ENCODE data around the gene KRTAP10-9. TPM values are rescaled to one million over a fixed set of nuclear protein-coding genes. Genes with fewer than 3 reads are reported as not detected.
"Not testable (repeated sequence)": the region's sequence is repeated elsewhere in the genome, so short reads cannot be mapped to it uniquely, and the experiment has no call there.

The KRTAP10-9 gene
- polyA plus RNA-seq, 1 donor (not counting 4 experiments of a cell fraction or from before 2014, with no cell fraction given) = not detected

- Histone ChIP-seq H3K4me3 (ENCODE audit: control insufficient read depth in 2 of 3, extremely low read depth in 1 of 3, insufficient read depth in 2 of 3, low read depth in 1 of 3, low read length in 3 of 3) (no peak overlapping the region), H3K9me3 (ENCODE audit: control insufficient read depth, low read depth, low read length) (no peaks in the 10 kb centered on the region), H3K79me2 (ENCODE audit: control insufficient read depth, insufficient read depth, low read length) (no peaks in the 10 kb centered on the region), H3K4me2 (ENCODE audit: control insufficient read depth, extremely low read depth, insufficient read depth, low read depth, low read length) (no peak overlapping the region), H3K9ac (ENCODE audit: control insufficient read depth, extremely low read depth, insufficient read depth, low read length) (no peak overlapping the region), H3K4me1 (ENCODE audit: control insufficient read depth, extremely low read depth, insufficient read depth, low read length) (no peaks in the 10 kb centered on the region), H3K9me1 (ENCODE audit: control insufficient read depth, extremely low read depth, insufficient read depth, low read length) (no peaks in the 10 kb centered on the region), H3K36me3 (ENCODE audit: control insufficient read depth in 2 of 2, extremely low read depth in 1 of 2, insufficient read depth in 2 of 2, low read length in 2 of 2) (no peaks in the 10 kb centered on the region), H4K20me1 (ENCODE audit: control insufficient read depth, extremely low read depth, insufficient read depth, low read length) (no peaks in the 10 kb centered on the region), H3K27me3 (ENCODE audit: control insufficient read depth, extremely low read depth, insufficient read depth, low read length) (no peaks in the 10 kb centered on the region), H2AFZ (ENCODE audit: control insufficient read depth, low read length) (no peak overlapping the region), H3K27ac (ENCODE audit: control insufficient read depth, insufficient read depth, low read length) (no peak overlapping the region)
- FAIRE-seq (no peak), DNase-seq (ENCODE audit: low read depth, low spot score) (no peak)
- TF ChIP-seq CTCF (optimal IDR thresholded peaks at IDR 0.05 in 1 of 3, IDR thresholded peaks at IDR 0.05 in 1 of 3, conservative IDR thresholded peaks at IDR 0.05 in 1 of 3; ENCODE audit: extremely low read depth in 1 of 3, insufficient read depth in 2 of 3, low read length in 3 of 3) (no peak), EZH2 (IDR thresholded peaks at IDR 0.05; ENCODE audit: low read length) (no peak)
- dilution Hi-C loops (cut with MboI; ENCODE audit: extremely low pct_ligation_motif_present, low sequenced_read_pairs) = no loop called here
Observed at GRCh38 chr21:44658541-44658910, 31.6 kb downstream of the KRTAP10-9 start.

GRCh38 chr21:44658913-44659595, 32.2 kb downstream of the KRTAP10-9 start:
- Histone ChIP-seq H3K9me1 (ENCODE audit: control insufficient read depth, extremely low read depth, insufficient read depth, low read length) (no peaks in the 10 kb centered on the region), H3K4me2 (ENCODE audit: control insufficient read depth, extremely low read depth, insufficient read depth, low read depth, low read length) (no peak overlapping the region), H3K9ac (ENCODE audit: control insufficient read depth, extremely low read depth, insufficient read depth, low read length) (no peak overlapping the region), H3K79me2 (ENCODE audit: control insufficient read depth, insufficient read depth, low read length) (no peaks in the 10 kb centered on the region), H3K4me1 (ENCODE audit: control insufficient read depth, extremely low read depth, insufficient read depth, low read length) (no peaks in the 10 kb centered on the region), H3K27me3 (ENCODE audit: control insufficient read depth, extremely low read depth, insufficient read depth, low read length) (no peaks in the 10 kb centered on the region), H3K36me3 (ENCODE audit: control insufficient read depth in 2 of 2, extremely low read depth in 1 of 2, insufficient read depth in 2 of 2, low read length in 2 of 2) (no peaks in the 10 kb centered on the region), H3K27ac (ENCODE audit: control insufficient read depth, insufficient read depth, low read length) (no peak overlapping the region), H2AFZ (ENCODE audit: control insufficient read depth, low read length) (no peak overlapping the region), H4K20me1 (ENCODE audit: control insufficient read depth, extremely low read depth, insufficient read depth, low read length) (no peaks in the 10 kb centered on the region), H3K9me3 (ENCODE audit: control insufficient read depth, low read depth, low read length) (no peaks in the 10 kb centered on the region), H3K4me3 (ENCODE audit: control insufficient read depth in 2 of 3, extremely low read depth in 1 of 3, insufficient read depth in 2 of 3, low read depth in 1 of 3, low read length in 3 of 3) (no peak overlapping the region)
- dilution Hi-C loops (cut with MboI; ENCODE audit: extremely low pct_ligation_motif_present, low sequenced_read_pairs) = no loop called here
- no peak for DNase-seq (ENCODE audit: low read depth, low spot score)
- no peak for FAIRE-seq
- TF ChIP-seq CTCF (optimal IDR thresholded peaks at IDR 0.05 in 1 of 3, IDR thresholded peaks at IDR 0.05 in 1 of 3, conservative IDR thresholded peaks at IDR 0.05 in 1 of 3; ENCODE audit: extremely low read depth in 1 of 3, insufficient read depth in 2 of 3, low read length in 3 of 3) (no peak), EZH2 (IDR thresholded peaks at IDR 0.05; ENCODE audit: low read length) (no peak)

GRCh38 chr21:44661567-44661966, 34.7 kb downstream of the KRTAP10-9 start:
- H4K20me1 ChIP-seq (ENCODE audit: control insufficient read depth, extremely low read depth, insufficient read depth, low read length); DNase-seq (ENCODE audit: low read depth, low spot score); H3K4me1 ChIP-seq (ENCODE audit: control insufficient read depth, extremely low read depth, insufficient read depth, low read length); H3K27ac ChIP-seq (ENCODE audit: control insufficient read depth, insufficient read depth, low read length); H3K4me3 ChIP-seq (ENCODE audit: control insufficient read depth in 2 of 3, extremely low read depth in 1 of 3, insufficient read depth in 2 of 3, low read depth in 1 of 3, low read length in 3 of 3); H3K9me1 ChIP-seq (ENCODE audit: control insufficient read depth, extremely low read depth, insufficient read depth, low read length); H3K9me3 ChIP-seq (ENCODE audit: control insufficient read depth, low read depth, low read length); H3K27me3 ChIP-seq (ENCODE audit: control insufficient read depth, extremely low read depth, insufficient read depth, low read length); H3K36me3 ChIP-seq (ENCODE audit: control insufficient read depth in 2 of 2, extremely low read depth in 1 of 2, insufficient read depth in 2 of 2, low read length in 2 of 2); H3K9ac ChIP-seq (ENCODE audit: control insufficient read depth, extremely low read depth, insufficient read depth, low read length); H3K79me2 ChIP-seq (ENCODE audit: control insufficient read depth, insufficient read depth, low read length); H2AFZ ChIP-seq (ENCODE audit: control insufficient read depth, low read length); FAIRE-seq; H3K4me2 ChIP-seq (ENCODE audit: control insufficient read depth, extremely low read depth, insufficient read depth, low read depth, low read length); dilution Hi-C loops (cut with MboI; ENCODE audit: extremely low pct_ligation_motif_present, low sequenced_read_pairs): not testable (repeated sequence)
